DOHH2 (cell line): ENCODE results near the gene SMIM43.

Source experiments
- H3F3A ChIP-seq: fragments of 200-600 bp; sonication (generic), shearing (Covaris generic); 2 replicates; pipeline ENCODE4 v1.6.0; 2016; ENCODE audit warnings: antibody characterized with exemption, mild to moderate bottlenecking; ENCODE audit not compliant: control insufficient read depth, insufficient read depth
- H3K27ac ChIP-seq: fragments of 200-600 bp; sonication (generic); 2 replicates; pipeline ENCODE4 v1.5.1; 2014; ENCODE audit warnings: low read depth, mild to moderate bottlenecking, low read length, moderate library complexity
- H3K27me3 ChIP-seq: fragments of 200-600 bp; sonication (generic); 2 replicates; pipeline ENCODE4 v1.6.1; 2014; ENCODE audit warnings: mild to moderate bottlenecking, low read length, mixed read lengths; ENCODE audit not compliant: control insufficient read depth
- H3K36me3 ChIP-seq: fragments of 200-600 bp; sonication (generic); 2 replicates; pipeline ENCODE4 v1.6.1; 2014; ENCODE audit warnings: mild to moderate bottlenecking, low read length, moderate library complexity, mixed read lengths; ENCODE audit not compliant: control insufficient read depth
- H3K4me1 ChIP-seq: fragments of 200-600 bp; sonication (generic); 2 replicates; pipeline ENCODE4 v1.6.1; 2014; ENCODE audit warnings: mild to moderate bottlenecking, low read length, mixed read lengths; ENCODE audit not compliant: control insufficient read depth
- H3K4me2 ChIP-seq: fragments of 200-600 bp; sonication (generic); 2 replicates; pipeline ENCODE4 v1.6.0; 2014; ENCODE audit warnings: mild to moderate bottlenecking, low read length, moderate library complexity
- H3K4me3 ChIP-seq: fragments of 200-600 bp; sonication (generic); 2 replicates; pipeline ENCODE4 v1.5.1; 2014; ENCODE audit warnings: mild to moderate bottlenecking, low read length, mixed read lengths
- H3K79me2 ChIP-seq: fragments of 200-600 bp; sonication (generic); 2 replicates; pipeline ENCODE4 v1.6.1; 2014; ENCODE audit warnings: mild to moderate bottlenecking, low read length, mixed read lengths; ENCODE audit not compliant: control insufficient read depth
- H3K9me2 ChIP-seq: fragments of 200-600 bp; sonication (generic); replicated peaks from 2 replicates; pipeline ENCODE4 v1.6.1; 2014; ENCODE audit warnings: mild to moderate bottlenecking, low read length, mixed read lengths; ENCODE audit not compliant: control insufficient read depth
- H3K9me3 ChIP-seq: fragments of 200-600 bp; sonication (generic); 2 replicates; pipeline ENCODE4 v1.6.1; 2014; ENCODE audit warnings: antibody characterized with exemption, low read length, mixed read lengths; ENCODE audit not compliant: control insufficient read depth, insufficient read depth
- H4K20me1 ChIP-seq: fragments of 200-600 bp; sonication (generic); 2 replicates; pipeline ENCODE4 v1.6.0; 2014; ENCODE audit warnings: low read depth, mild to moderate bottlenecking, antibody characterized with exemption, low read length, moderate library complexity; ENCODE audit not compliant: control insufficient read depth, insufficient read depth
- CTCF ChIP-seq: fragments of 200-600 bp; sonication (generic); IDR thresholded peaks from one replicate; pipeline ENCODE4 v1.5.1; 2014; ENCODE audit warnings: antibody characterized with exemption, mild to moderate bottlenecking, low read depth, low read length; ENCODE audit not compliant: poor library complexity, severe bottlenecking
- EZH2phosphoT487 ChIP-seq: fragments of 200-600 bp; sonication (generic); IDR thresholded peaks from 2 replicates; pipeline ENCODE4 v1.6.1; 2017; ENCODE audit warnings: borderline replicate concordance, mild to moderate bottlenecking, antibody characterized with exemption, low read length, moderate library complexity, mixed read lengths

SMIM43 gene

GRCh38 chr4:121773883-121774282, 8.9 kb upstream of the SMIM43 start:
- H3K79me2 ChIP-seq, result no peaks in the 10 kb centered on the region
- H4K20me1 ChIP-seq, result no peaks in the 10 kb centered on the region
- no peaks in the 10 kb centered on the region for H3F3A ChIP-seq
- H3K27ac ChIP-seq, result no peak overlapping the region
- TF ChIP-seq CTCF (no peak), EZH2phosphoT487 (no peak)
- H3K27me3 ChIP-seq, result no peaks in the 10 kb centered on the region; the same call in 1 of the 2 replicates
- no peaks in the 10 kb centered on the region for H3K9me3 ChIP-seq
- H3K4me3 ChIP-seq, result no peak overlapping the region
- H3K9me2 ChIP-seq, result no peaks in the 10 kb centered on the region
- no peaks in the 10 kb centered on the region for H3K36me3 ChIP-seq
- no peak overlapping the region for H3K4me2 ChIP-seq
- H3K4me1 ChIP-seq, result peaks cover 13% of the 10 kb centered on the region

GRCh38 chr4:121771869-121772268, 6.9 kb upstream of the SMIM43 start:
- no peak for TF ChIP-seq CTCF
- no peak for TF ChIP-seq EZH2phosphoT487
- H3K9me2 ChIP-seq, result no peaks in the 10 kb centered on the region
- no peaks in the 10 kb centered on the region for H3K9me3 ChIP-seq
- H3K4me2 ChIP-seq, result no peak overlapping the region
- H3K79me2 ChIP-seq, result no peaks in the 10 kb centered on the region
- H3K36me3 ChIP-seq, result no peaks in the 10 kb centered on the region
- no peaks in the 10 kb centered on the region for H3K4me1 ChIP-seq
- H4K20me1 ChIP-seq, result no peaks in the 10 kb centered on the region
- no peaks in the 10 kb centered on the region; the same call in 1 of the 2 replicates for H3K27me3 ChIP-seq
- H3K27ac ChIP-seq, result no peak overlapping the region
- H3F3A ChIP-seq, result no peaks in the 10 kb centered on the region
- H3K4me3 ChIP-seq, result no peak overlapping the region

GRCh38 chr4:121769341-121769740, 4.4 kb upstream of the SMIM43 start:
- no peaks in the 10 kb centered on the region for H3K79me2 ChIP-seq
- H3K27me3 ChIP-seq, result no peaks in the 10 kb centered on the region; the same call in 1 of the 2 replicates
- H3K36me3 ChIP-seq, result no peaks in the 10 kb centered on the region
- TF ChIP-seq EZH2phosphoT487 (no peak), CTCF (no peak)
- H3K9me3 ChIP-seq, result no peaks in the 10 kb centered on the region
- H3K4me1 ChIP-seq, result no peaks in the 10 kb centered on the region
- H3F3A ChIP-seq, result no peaks in the 10 kb centered on the region
- no peak overlapping the region for H3K27ac ChIP-seq
- no peaks in the 10 kb centered on the region for H4K20me1 ChIP-seq
- no peak overlapping the region for H3K4me2 ChIP-seq
- H3K4me3 ChIP-seq, result no peak overlapping the region
- no peaks in the 10 kb centered on the region for H3K9me2 ChIP-seq

- Histone ChIP-seq H3K9me2 (no peaks in the 10 kb centered on the region), H3K27me3 (no peaks in the 10 kb centered on the region), H3K9me3 (no peaks in the 10 kb centered on the region), H3K4me2 (no peak overlapping the region), H3F3A (no peaks in the 10 kb centered on the region), H4K20me1 (no peaks in the 10 kb centered on the region), H3K4me1 (no peaks in the 10 kb centered on the region), H3K4me3 (no peak overlapping the region), H3K27ac (no peak overlapping the region), H3K36me3 (no peaks in the 10 kb centered on the region), H3K79me2 (no peaks in the 10 kb centered on the region)
- TF ChIP-seq EZH2phosphoT487 (no peak), CTCF (no peak)
Measured at GRCh38 chr4:121767166-121767565, 2.2 kb upstream of the SMIM43 start.
